GM18951 (cell line): ENCODE data around the gene P3R3URF.

Experiments
- POLR2A ChIP-seq: IDR thresholded peaks from 4 replicates; pipeline ENCODE4 v1.6.1; 2011; ENCODE audit warnings: mild to moderate bottlenecking; ENCODE audit not compliant: insufficient read length, insufficient read depth; ENCODE audit errors: extremely low read depth
- in situ Hi-C: fragments of 300-500 bp; cut with MboI; formaldehyde crosslinking; loops from one replicate; pipeline ENCODE4 v1.12.0; 2022; ENCODE audit warnings: low sequenced_read_pairs, mixed read lengths, inconsistent platforms; ENCODE audit not compliant: unreplicated experiment

Gene P3R3URF

GRCh38 chr1:46188295-46189030 is 12.2 kb upstream of the P3R3URF start:
- in situ Hi-C loops = no loop called here
- TF ChIP-seq POLR2A = no peak

DNA sequence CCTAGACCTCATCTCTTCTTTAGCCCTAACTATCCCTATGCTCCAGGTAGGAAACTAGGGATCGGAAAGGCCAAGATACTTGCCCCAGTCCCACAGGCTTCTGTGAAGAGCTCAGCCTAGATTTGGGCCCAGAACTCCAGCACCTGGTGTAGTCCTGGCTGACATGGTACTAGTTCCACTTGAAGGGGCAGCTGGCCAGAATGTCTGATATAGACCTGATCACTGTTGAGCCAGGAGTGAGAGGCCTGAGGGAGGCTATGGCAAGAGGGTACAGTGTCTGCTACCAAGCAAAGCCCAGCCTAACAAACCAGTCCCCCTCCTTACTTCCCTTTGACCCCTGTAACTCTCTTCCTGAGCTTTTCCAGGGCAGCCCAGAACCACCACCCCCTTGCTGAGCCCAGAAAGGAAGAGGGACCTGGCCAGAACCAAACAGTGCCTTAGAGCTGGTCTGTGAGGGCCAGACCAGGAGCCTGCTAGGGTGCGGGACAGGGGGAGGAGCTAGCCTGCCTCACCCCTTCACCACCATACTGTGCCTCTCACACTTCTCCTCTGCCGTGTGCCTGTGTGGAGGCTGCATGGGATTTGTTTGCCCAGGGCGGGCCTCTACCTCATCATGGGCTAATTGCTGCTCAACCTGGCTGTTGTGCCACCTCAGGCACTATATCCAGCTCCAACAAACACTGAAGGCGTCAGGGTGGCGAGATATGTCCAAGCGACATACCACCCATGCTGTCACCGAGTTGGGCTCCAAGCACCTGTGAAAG is 11.0 kb upstream of the P3R3URF start:
- in situ Hi-C loops = no loop called here
- TF ChIP-seq POLR2A = no peak

- in situ Hi-C loops = no loop called here
- no peak for TF ChIP-seq POLR2A
Measured at GRCh38 chr1:46186076-46186475, 9.8 kb upstream of the P3R3URF start.

GRCh38 chr1:46184920-46185658 is 8.8 kb upstream of the P3R3URF start:
- in situ Hi-C loops = loop anchor here (5.0 kb wide), 1 partner anchor 153 kb away; no protein-coding TSS in a partner anchor

DNA sequence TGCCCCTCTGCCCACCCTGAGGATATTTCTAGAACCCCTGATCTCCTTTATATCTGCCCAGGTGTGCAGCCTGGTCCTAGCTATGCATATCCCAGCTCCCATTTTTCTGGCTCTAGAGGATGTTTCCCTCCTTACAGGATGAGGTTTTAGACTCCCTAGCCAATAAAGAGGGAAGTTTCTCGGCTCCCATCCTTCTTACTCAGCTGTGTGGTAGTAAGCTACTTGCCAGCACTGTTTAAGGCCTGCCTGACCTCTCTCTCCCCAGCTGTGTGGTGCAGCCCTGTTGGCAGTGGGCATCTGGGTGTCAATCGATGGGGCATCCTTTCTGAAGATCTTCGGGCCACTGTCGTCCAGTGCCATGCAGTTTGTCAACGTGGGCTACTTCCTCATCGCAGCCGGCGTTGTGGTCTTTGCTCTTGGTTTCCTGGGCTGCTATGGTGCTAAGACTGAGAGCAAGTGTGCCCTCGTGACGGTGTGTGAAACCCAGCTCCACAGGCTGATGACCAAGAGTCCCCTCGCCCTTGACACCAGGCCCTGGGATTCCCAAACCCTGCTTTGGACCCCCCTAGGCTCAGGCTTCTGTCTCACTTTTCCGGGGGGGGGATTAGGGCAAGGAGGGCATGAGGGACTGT is 7.8 kb upstream of the P3R3URF start:
- TF ChIP-seq POLR2A = no peak
- in situ Hi-C loops = loop anchor here (5.0 kb wide), 1 partner anchor 152 kb away; no protein-coding TSS in a partner anchor

More at GRCh38 chr1:46184920-46185658, 8.8 kb upstream of the P3R3URF start:
- TF ChIP-seq POLR2A = no peak

- TF ChIP-seq POLR2A = no peak
- in situ Hi-C loops = loop anchor here (5.0 kb wide), 1 partner anchor 151 kb away; no protein-coding TSS in a partner anchor
Measured at GRCh38 chr1:46183079-46183847, 7.0 kb upstream of the P3R3URF start.

GRCh38 chr1:46181343-46182260 is 5.3 kb upstream of the P3R3URF start:
- in situ Hi-C loops = loop anchor here (5.0 kb wide), 1 partner anchor 149 kb away; no protein-coding TSS in a partner anchor
- TF ChIP-seq POLR2A = no peak

- in situ Hi-C loops = loop anchor here (5.0 kb wide), 1 partner anchor 148 kb away; no protein-coding TSS in a partner anchor
- no peak for TF ChIP-seq POLR2A
Measured at GRCh38 chr1:46180082-46180616, 3.9 kb upstream of the P3R3URF start.

DNA sequence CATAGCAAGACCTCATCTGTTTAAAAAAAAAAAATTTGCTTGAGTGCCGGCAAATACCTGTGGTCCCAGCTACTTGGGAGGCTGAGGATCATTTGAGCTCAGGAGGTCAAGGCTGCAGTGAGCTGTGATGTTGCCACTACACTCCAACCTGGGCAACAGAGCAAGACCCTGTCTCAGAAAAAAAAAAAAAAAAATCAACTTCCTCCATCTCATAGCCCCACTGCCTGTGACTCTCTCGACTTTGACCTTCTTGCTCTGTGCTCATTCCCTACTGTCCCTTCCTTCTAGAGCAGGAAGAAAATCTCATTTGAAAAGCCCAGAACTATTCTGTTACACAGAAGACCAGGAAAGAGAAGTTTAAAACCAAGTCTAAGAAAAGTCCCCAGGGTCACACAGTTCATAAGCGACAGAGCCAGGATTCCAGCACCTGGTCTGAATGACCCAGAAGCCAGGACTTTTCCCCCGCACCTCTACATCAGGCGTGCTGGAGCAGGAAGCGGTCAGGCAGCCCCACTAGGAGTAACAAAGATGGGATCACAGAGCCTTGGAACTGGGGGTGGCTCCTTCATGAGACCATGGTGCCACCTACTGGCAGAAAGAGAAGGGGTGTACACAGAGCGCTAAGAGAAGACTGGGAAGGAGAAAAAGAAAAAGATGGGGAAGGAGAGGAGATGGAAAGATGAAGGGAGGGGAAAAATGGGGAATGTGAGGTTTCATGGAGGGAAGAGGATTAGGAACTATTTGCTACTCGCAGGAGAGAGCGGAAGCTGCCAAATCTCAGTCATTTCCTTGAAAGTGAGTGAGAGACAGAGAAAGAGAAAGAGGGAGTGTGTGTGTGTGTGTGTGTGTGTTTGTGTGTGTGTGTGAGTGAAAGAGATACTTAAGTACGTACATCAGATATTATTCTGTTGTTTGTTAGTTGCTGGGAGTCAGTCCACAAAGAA is 3.1 kb upstream of the P3R3URF start:
- TF ChIP-seq POLR2A = no peak
- in situ Hi-C loops = loop anchor here (5.0 kb wide), 1 partner anchor 147 kb away; no protein-coding TSS in a partner anchor

- no peak for TF ChIP-seq POLR2A
- in situ Hi-C loops = no loop called here
Measured at GRCh38 chr1:46175243-46175642, 1.0 kb downstream of the P3R3URF start.
